Stimulated activated naive CD4-positive, alpha-beta T cell (primary cell): Measurements from ENCODE around the gene SLC6A3.

Experiments used
- DNase-seq, 6 experiments: peaks; one replicate each; lab custom pipeline; 2025; lab: John Stamatoyannopoulos, UW

Gene SLC6A3

DNA sequence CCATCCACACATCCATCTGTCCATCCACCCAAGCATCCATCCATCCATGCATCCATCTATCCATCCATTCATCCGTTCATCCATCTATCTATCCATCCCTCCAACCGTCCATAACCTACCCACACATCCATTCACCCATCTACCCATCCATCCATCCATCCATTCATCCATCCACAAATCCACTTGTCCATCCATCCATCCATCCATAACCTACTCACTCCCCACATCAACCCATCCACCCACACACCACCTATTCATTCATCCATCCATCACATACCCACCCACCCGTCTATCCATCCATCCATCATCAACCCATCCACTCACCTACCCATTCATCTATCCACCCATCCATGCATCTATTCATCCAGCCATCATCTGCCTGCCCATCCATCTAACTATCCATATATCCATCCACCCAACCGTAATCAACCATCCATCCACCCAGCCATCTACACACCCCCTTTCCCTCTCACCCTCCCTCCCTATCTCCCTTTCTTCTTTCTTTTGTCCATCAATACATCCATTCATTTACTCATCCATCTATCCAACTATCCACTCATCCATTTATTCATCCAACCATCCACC, 56.8 kb downstream of the SLC6A3 start:
- no peak for DNase-seq

- no peak for DNase-seq
Measured at GRCh38 chr5:1387876-1388275, 57.4 kb downstream of the SLC6A3 start.

- peak in 1 of 6 experiments; percentile 33 for DNase-seq
Measured at GRCh38 chr5:1387059-1387755, 58.0 kb downstream of the SLC6A3 start.

- peak; percentile 67 to 90 (median 80) for DNase-seq
Measured at GRCh38 chr5:1386274-1386717, 58.9 kb downstream of the SLC6A3 start.

- peak; percentile 65 to 90 (median 76) for DNase-seq
Measured at GRCh38 chr5:1385395-1386273, 59.6 kb downstream of the SLC6A3 start.

DNA sequence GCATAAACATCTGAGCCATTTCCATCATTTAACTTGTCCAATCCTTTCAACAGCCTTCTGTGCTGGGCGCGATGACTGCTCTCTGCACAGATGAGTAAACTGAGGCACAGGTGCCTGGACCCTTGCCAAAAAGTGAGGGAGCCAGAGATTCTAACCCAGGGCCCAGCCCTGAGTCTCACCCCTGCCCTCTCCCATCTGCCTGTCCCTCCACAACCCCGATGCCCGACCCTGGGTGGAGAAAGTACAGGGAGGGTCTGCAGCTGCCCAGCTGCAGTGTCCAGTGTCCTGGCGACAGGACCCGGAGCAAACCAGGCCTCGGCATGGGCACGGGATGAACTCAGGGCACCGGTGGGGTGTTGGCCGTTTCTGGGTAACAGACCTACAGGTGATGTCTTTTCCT, 60.7 kb downstream of the SLC6A3 start:
- DNase-seq: no peak

GRCh38 chr5:1383886-1384401, 61.3 kb downstream of the SLC6A3 start:
- no peak for DNase-seq

- no peak for DNase-seq
Measured at GRCh38 chr5:1383344-1383743, 61.9 kb downstream of the SLC6A3 start.

- no peak for DNase-seq
Measured at GRCh38 chr5:1382248-1382700, 63.0 kb downstream of the SLC6A3 start.

DNA sequence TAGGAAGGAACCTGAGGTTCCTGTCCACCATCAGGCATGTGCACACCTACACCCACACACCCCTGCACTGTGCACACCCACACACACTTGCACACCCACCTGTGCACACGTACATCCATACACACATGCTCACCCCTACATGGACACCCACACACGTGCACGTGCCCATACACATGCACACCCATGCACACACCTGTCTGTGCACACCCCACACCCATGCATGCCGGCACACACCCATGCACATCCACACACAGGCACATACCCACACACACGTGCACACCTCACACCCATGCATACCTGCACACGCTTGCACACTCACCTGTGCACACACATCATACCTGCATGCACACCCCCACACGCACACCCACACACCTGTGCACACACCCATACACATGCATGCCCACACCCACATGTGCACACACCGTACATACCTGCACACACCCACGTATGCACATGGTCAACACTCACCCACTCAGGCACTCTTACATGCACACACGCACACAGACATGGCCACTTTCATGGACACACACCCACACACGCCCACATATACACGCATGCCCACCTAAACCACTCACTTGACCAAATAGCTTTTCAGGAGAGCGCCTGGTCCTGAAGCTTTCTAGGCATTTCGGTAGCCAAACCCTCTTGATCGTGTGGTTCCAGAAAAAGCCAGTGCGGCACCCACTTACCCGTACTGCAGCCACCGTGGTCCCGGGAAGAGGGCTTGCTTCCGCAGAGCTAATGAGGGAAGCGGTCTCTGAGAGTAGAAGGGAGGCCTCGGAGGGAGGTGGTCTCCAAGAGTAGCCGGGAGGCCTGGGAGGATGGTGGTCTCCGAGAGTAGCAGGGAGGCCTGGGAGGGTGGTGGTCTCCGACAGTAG, 63.6 kb downstream of the SLC6A3 start:
- DNase-seq: no peak

DNA sequence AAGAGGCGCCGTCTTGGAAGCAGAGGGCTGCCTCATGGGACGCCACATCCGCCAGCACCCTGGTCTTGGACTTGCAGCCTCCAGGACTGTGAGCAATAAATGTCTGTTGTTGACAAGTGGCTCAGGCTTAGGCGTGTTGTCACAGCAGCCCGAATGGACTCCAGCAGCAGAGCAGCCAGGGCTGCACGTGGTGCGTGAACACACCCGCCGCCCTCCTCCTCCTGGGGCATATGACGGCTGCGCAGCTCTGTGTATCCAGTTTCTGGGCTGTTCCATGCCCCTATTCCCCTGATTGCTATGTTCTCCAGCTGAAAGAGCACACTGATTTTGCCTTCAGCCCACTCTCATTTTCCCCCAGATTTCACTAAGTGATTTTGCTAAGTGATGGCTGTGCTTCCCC, 64.3 kb downstream of the SLC6A3 start:
- no peak for DNase-seq

- DNase-seq: peak; percentile 17 to 78 (median 58)
Measured at GRCh38 chr5:1380011-1380817, 65.0 kb downstream of the SLC6A3 start.

GRCh38 chr5:1378866-1379659, 66.2 kb downstream of the SLC6A3 start:
- no peak for DNase-seq

GRCh38 chr5:1378096-1378495, 67.1 kb downstream of the SLC6A3 start:
- no peak for DNase-seq

GRCh38 chr5:1376981-1377380, 68.3 kb downstream of the SLC6A3 start:
- no peak for DNase-seq

DNA sequence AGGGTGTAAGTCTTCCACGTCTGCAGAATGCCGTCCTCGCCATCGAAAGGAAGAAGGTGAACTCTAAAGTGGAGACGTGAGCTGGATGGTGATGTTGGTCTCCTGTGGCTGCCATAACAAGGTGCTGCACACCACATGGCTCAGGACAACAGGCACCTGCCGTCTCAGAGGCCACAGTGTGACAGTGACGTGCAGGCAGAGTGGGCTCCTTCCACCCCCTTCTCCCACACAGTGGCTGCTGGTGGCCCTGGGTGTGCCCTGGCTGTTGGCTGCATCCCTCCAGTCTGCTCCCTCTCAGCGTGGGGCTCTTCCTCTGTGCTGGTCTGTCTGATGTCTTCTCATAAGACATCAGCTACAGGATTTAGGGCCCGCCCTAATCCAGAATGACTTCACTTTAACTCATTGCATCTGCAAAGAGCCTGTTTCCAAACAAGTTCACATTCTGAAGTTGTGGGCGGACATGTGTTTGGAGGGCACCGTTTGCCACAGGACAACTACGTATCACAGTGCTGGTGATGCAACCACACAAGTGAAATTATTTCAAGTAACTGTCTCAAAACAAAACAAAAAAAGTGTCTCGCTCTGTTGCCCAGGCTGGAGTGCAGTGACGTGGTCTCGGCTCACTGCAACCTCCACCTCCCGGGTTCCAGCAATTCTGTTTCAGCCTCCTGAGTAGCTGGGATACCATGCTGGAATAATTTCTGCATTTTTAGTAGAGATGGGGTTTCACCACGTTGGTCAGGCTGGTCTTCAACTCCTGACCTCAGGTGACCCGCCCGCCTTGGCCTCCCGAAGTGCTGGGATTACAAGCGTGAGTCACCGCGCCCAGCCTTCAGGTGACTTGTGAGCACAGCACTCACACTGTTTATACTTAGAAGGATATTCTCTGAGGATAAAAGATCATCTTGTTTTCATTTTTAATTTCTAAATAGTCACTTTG, 69.1 kb downstream of the SLC6A3 start:
- DNase-seq: no peak

- no peak for DNase-seq
Measured at GRCh38 chr5:1374679-1375055, 70.6 kb downstream of the SLC6A3 start.

GRCh38 chr5:1374030-1374678, 71.1 kb downstream of the SLC6A3 start:
- DNase-seq: no peak
